ENCODE results near the gene ZNF57.

The ZNF57 gene

GRCh38 chr19:2944775-2945574 lies 44.2 kb downstream of the ZNF57 start, which contains the start of gene ZNF77:
ZNF77 (minus strand) TSS chr19:2944971; CDS start chr19:2944840, 131 bp downstream.
- H2AFZ ChIP-seq (ENCODE audit: low read depth, low read length, severe bottlenecking), result no peak within 1 kb of the TSS
- H3K4me3 ChIP-seq (ENCODE audit: insufficient read depth, low read length, poor library complexity, severe bottlenecking), result no peak within 1 kb of the TSS

DNA sequence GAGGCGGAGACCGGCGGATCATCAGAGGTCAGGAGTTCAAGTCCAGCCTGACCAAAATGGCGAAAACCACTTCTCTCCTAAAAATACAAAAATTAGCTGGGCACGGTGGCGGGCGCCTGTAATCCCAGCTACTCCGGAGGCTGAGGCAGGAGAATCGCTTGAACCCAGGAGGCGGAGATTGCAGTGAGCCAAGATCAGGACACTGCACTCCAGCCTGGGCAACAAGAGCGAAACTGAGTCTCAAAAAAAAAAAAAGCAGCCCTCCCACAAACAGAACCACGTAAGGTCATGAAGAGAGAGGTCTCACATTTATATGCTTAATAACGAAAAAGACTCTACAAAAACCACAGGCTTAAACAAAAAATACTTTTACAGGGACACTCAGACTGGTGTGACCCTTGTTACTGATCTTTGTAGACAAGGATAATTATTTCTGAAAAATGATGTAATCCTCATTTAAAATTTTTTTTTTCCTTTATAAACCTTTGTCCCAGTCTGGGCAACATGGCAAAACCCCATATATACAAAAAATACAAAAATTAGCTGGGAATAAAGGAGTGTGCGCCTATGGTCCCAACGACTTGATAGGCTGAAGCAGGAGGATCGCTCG lies 45.0 kb downstream of the ZNF57 start:
- Histone ChIP-seq H3K27me3 (ENCODE audit: low read length) (no peaks in the 10 kb centered on the region), H3K9me2 (replicated peaks; ENCODE audit: insufficient read depth, low read length) (no peaks in the 10 kb centered on the region), H3K4me3 (ENCODE audit: insufficient read depth, low read length, poor library complexity, severe bottlenecking) (no peak overlapping the region), H3K9ac (ENCODE audit: low read length) (no peak overlapping the region), H4K20me1 (ENCODE audit: low read depth, low read length) (no peaks in the 10 kb centered on the region), H3K36me3 (ENCODE audit: low read length) (no peaks in the 10 kb centered on the region), H3K4me2 (ENCODE audit: low read depth, low read length, poor library complexity, severe bottlenecking) (no peak overlapping the region), H3K79me2 (ENCODE audit: insufficient read depth, low read length) (peaks cover 10% of the 10 kb centered on the region), H3K27ac (ENCODE audit: low read depth, low read length) (no peak overlapping the region), H2AFZ (ENCODE audit: low read depth, low read length, severe bottlenecking) (no peak overlapping the region), H3F3A (ENCODE audit: insufficient read depth) (0 out of 2 replicates have a peak, but pooled peaks cover 2% of the 10 kb centered on the region), H3K9me3 (ENCODE audit: insufficient read depth, low read length) (no peaks in the 10 kb centered on the region)
- no peak for TF ChIP-seq EZH2phosphoT487 (conservative IDR thresholded peaks at IDR 0.05; ENCODE audit: low read length)

More at GRCh38 chr19:2944775-2945574, 44.2 kb downstream of the ZNF57 start, which contains the start of gene ZNF77:
- Histone ChIP-seq H3K9ac (ENCODE audit: low read length) (no peak within 1 kb of the TSS), H3K9me3 (ENCODE audit: insufficient read depth, low read length) (no peaks in the 10 kb centered on the region), H3F3A (ENCODE audit: insufficient read depth) (0 out of 2 replicates have a peak, but pooled peaks cover 2% of the 10 kb centered on the region), H3K27me3 (ENCODE audit: low read length) (no peaks in the 10 kb centered on the region), H3K79me2 (ENCODE audit: insufficient read depth, low read length) (peaks cover 7% of the 10 kb centered on the region), H4K20me1 (ENCODE audit: low read depth, low read length) (no peaks in the 10 kb centered on the region), H3K27ac (ENCODE audit: low read depth, low read length) (no peak within 1 kb of the TSS), H3K4me2 (ENCODE audit: low read depth, low read length, poor library complexity, severe bottlenecking) (no peak within 1 kb of the TSS), H3K36me3 (ENCODE audit: low read length) (no peaks in the 10 kb centered on the region), H3K9me2 (replicated peaks; ENCODE audit: insufficient read depth, low read length) (no peaks in the 10 kb centered on the region)
- no peak for TF ChIP-seq EZH2phosphoT487 (conservative IDR thresholded peaks at IDR 0.05; ENCODE audit: low read length)
- no peak for TF ChIP-seq CTCF (IDR thresholded peaks at IDR 0.05; ENCODE audit: insufficient read depth, low read length, poor library complexity, severe bottlenecking)

GRCh38 chr19:2949939-2950285 lies 49.2 kb downstream of the ZNF57 start:
- no peak for TF ChIP-seq EZH2phosphoT487 (conservative IDR thresholded peaks at IDR 0.05; ENCODE audit: low read length)
- TF ChIP-seq CTCF (IDR thresholded peaks at IDR 0.05; ENCODE audit: insufficient read depth, low read length, poor library complexity, severe bottlenecking), result no peak
- H4K20me1 ChIP-seq (ENCODE audit: low read depth, low read length), result no peaks in the 10 kb centered on the region

More at GRCh38 chr19:2949939-2950285, 49.2 kb downstream of the ZNF57 start:
- H3K4me2 ChIP-seq (ENCODE audit: low read depth, low read length, poor library complexity, severe bottlenecking), result peak overlapping the region; percentile 64
- H3K9me3 ChIP-seq (ENCODE audit: insufficient read depth, low read length), result no peaks in the 10 kb centered on the region
- H3K36me3 ChIP-seq (ENCODE audit: low read length), result no peaks in the 10 kb centered on the region
- H3K27ac ChIP-seq (ENCODE audit: low read depth, low read length), result peak overlapping the region; percentile 43
- H3F3A ChIP-seq (ENCODE audit: insufficient read depth), result 0 out of 2 replicates have a peak, but pooled peaks cover 2% of the 10 kb centered on the region
- peak overlapping the region; percentile 76 for H3K9ac ChIP-seq (ENCODE audit: low read length)
- peak overlapping the region; percentile 73 for H3K4me3 ChIP-seq (ENCODE audit: insufficient read depth, low read length, poor library complexity, severe bottlenecking)
- H2AFZ ChIP-seq (ENCODE audit: low read depth, low read length, severe bottlenecking), result peak overlapping the region; percentile 46
- no peaks in the 10 kb centered on the region for H3K9me2 ChIP-seq (replicated peaks; ENCODE audit: insufficient read depth, low read length)
- no peaks in the 10 kb centered on the region for H3K27me3 ChIP-seq (ENCODE audit: low read length)
- H3K79me2 ChIP-seq (ENCODE audit: insufficient read depth, low read length), result peaks cover 10% of the 10 kb centered on the region

All from SU-DHL-6 (cell line).